Measurements from ENCODE around the gene RHBDD1.
"Not testable (repeated sequence)": the region's sequence is repeated elsewhere in the genome, so short reads cannot be mapped to it uniquely, and the experiment has no call there.

RHBDD1 gene

DNA sequence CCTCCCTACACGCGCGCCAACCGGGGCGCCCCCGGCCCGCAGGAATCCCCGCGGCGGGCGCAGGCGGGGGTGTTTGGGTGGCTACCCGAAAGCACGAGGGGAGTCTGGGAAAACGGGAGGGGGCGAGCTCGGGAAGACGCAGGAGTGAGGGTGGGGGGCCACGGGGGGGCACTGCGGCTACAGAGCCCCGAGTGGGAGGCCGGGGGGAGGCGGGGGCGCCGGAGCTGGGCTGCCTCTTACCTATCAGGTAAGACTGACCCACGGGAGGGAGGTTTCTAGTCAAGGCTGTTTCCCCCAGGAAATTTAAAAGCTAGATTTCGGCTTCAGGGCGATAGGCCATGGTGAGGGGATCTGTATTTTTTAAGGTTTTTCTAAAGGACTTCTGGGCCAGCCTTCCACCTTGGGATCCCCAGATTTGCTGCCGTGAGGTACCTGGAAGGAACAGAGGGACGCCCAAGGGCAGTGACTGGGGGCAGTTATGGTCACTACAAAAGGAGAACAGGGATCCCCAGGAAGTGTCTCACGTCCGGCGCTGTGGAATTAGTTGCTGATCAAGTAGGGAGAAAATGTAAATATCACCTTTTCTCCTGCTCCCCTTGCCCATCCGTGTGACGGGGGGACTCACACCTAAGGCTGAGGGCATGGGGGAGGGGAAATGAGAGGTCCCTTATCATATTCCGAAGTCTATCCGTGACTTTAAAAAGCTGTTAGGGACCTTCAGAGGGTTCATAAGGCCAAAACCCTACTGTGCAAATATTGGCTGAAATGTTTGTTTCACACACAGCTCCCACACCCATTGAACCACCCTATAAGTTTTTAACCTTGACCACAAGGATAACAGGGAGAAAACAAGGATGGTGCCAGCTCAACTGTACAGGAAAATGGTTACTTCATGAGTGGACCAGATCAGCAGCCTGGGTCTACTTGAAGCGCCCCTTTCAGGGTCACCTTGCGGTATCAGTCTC, 35.6 kb upstream of the RHBDD1 start:
- DNase-seq, result no peak

DNA sequence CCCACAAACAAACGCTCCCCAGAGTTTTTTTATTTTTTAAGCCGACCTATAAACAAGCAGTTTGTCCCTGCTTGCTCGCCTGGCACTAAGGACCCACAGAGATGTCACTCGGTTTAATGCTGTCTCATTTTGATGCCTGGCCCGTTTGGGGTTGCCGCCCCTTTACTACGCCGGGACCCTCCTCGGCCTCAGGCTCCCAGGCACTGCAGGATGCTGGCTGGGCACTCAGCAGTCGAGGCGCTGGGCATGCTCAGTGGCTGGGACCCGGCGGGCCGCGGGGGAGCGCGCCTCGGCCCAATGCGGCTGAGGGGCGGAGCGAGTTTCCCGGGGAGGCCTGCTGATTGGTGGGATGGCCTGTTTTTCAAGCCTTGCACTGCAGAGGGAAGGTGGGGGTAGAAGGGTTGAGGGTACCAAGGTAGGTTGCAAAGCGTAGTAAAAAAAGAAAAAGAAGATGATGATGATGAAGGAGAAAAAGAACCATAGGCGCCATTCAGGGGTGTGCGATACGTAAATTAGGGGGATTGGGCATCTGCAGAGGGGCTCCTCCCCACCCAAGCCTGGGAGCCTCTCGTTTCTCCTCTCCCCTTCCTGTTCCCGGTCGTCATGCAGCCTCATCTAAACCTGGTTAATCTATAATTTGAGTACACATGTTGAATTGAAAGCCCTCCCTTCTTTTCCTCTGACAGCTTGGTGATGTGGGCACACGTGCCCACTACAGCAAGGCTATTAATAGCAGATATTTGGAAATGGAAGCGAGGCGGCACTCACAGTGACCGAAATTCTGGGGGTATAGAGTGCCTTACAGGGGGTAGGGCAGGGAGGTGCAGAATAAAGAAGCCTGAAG, 34.7 kb upstream of the RHBDD1 start:
- DNase-seq, result peak; percentile 87

DNA sequence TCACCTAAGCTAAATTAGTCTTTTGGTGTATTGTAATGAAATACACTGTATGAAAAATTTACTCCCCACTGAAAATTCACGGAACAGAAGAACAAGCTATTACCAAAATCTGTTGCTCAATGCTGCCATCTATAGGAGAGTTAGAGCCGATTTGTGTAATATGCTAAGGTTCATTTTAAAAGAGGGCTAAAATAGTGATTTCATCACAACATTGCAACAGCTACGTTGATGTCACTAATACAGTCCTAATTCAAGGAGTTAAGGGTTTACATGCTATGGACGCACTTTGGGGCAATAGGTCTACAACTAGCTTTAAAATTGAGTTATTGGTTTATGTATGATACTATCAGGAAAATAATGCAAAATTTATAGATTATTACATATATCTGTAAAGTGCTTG, 33.3 kb upstream of the RHBDD1 start:
- peak; percentile 68 for DNase-seq

DNA sequence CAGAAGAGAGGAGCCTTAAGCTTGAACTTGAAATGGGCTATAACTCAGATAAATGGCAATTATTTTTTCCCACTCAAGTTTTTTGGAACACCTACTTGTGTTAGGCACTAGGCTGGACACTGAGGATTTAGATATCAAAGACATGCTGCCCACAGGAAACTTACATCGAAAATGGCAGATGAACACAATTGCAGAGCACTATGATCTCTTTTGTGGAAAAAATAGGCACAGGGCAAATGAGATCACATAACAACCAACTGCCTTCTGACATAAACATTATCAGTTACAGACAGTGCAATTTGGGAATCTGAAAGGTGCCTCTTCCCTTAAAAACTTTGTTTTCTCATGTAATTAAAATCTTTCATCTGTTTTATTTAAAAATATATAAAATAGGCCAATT, 32.4 kb upstream of the RHBDD1 start:
- no peak for DNase-seq

DNA sequence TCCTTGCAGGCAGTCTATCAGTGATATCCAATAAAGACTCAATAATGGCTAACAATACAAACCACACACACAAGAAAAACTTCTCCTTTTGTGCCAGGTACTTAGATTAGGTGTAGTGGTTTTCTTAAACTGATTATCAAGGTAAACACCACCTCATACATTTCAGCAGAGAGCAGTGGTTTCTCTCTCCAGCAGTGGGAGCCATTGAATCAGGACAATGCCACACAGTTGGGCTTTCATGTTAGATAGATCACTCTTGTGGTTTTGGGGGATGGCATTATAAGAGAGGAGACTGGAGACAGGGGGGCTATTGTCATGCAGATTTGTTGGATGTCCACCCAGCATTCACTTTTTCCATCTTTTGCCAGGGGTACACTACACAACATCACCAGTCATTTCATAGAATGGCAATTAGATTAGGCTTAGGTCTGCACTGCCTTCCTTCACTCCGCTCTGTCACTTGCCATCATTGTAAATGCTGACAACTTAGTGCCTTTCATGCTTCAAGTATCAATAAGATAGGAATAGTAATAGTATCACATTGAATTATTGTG, 22.6 kb upstream of the RHBDD1 start:
- DNase-seq, result no peak

DNA sequence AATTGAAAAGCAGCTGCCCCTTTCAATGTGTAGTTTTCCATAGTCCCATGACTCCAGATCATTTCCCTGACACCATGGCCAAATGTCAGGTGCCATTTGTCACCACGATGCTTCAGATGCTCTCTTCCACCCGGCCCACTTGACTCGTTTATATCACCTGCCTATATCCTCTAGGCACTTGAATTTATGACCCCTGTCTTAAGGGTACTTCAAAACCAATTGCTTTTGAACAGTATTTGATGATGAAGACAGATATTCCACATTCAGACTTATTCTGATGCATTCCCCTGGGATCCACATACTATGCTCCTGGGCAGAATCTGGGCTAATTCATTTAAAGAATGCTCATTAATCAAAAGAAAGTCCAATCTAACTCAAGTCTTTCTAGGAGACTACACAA, 16.9 kb upstream of the RHBDD1 start:
- DNase-seq, result no peak

- no peak for DNase-seq
These were observed 10.8 kb upstream of the RHBDD1 start for GRCh38 chr2:226825056-226825455.

DNA sequence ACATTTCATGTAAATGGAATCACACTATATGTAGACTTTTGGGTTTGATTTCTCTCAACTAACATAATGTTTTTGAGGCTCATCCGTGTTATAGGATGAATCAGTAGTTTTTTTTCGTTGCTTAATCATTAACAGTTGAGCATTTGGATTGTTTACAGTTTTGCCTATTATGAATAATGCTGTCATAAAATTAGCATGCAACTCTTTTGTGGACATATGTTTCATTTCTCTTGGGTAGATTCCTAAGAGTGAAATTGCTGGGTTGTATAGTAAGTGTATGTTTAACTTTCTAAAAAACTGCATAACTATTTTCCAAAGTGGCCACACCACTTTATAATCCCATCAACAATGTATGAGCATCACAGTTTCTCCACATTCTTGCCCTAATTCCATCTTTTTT, 7.7 kb upstream of the RHBDD1 start:
- DNase-seq, result no peak

DNA sequence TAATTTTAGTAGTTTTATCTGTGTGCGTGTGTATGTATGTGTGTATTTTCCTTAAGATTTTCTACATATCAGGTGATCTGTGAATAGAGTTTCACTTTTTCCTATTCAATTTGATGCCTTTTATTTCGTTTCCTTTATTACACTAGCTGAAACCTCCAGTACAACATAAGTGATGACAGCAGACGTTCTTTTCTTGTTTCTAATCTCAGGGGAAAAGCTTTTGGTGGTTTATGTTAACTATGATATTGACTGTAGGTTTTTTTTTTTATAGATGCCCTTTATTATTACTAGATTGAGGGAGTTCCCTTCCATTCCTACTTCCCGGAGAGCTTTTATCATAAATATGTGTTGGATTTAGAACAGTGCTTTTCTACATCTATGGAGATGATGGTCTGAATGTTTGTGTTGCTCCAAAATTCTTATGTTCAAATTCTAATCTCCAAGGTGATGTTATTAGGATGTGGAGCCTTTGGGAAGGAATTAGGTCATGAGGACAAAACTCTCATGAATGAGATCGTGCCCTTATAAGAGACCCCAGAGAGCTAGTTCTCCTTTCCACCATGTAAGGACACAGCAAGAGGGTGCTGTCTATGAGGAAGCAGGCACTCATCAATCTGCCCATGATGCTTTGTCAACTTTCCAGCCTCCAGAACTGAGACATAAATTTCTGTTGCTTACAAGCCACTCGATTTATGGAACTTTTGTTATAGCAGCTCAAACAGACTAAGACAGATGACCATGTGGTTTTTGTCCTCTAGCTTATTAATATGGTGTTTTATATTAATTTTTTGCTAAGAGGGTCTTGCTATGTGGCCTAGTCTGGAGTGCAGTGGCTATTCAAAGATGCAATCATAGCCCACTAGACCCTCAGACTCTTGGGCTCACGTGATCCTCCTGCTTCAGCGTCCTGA, 5.9 kb upstream of the RHBDD1 start:
- DNase-seq, result no peak

DNA sequence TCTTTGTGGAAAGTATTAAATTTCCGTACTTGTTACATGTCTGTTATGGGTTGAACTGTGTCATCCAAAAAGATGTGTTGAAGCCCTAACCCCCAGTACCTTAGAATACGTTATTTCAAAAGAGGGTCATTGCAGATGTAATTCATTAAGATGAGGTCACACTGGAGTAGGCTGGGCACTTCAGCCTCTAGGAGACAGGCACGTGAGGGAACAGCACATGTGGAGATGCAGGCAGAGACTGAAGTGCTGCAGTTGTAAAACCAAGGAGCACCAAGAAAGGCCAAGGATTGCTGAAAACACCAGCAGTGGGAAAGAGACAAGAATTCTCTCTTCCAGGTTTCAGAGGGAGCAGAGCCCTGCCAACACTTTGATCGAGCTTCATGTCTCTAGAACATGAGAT, 4.6 kb upstream of the RHBDD1 start:
- no peak for DNase-seq

GRCh38 chr2:226832061-226832460, 3.8 kb upstream of the RHBDD1 start:
- DNase-seq, result no peak

DNA sequence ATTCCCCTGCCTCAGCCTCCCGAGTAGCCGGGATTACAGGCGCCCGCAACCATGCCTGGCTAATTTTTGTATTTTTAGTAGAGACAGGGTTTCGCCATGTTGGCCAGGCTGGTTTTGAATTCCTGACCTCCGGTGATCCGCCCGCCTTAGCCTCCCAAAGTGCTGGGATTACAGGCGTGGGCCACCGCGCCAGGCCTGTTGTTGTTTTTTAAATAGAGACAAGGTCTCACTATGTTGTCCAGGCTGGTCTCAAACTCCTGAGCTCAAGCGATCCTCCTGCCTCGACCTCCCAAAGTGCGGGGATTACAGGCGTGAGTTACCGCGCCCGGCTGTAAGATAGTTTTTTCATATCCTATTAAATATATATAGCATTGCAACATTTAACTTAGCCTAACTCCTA, 974 bp upstream of the RHBDD1 start:
- DNase-seq, result not testable (repeated sequence)

- DNase-seq, result no peak
These were observed 446 bp upstream of the RHBDD1 start for GRCh38 chr2:226835420-226835795.

GRCh38 chr2:226836548-226836885, 663 bp downstream of the RHBDD1 start:
- no peak for DNase-seq

DNA sequence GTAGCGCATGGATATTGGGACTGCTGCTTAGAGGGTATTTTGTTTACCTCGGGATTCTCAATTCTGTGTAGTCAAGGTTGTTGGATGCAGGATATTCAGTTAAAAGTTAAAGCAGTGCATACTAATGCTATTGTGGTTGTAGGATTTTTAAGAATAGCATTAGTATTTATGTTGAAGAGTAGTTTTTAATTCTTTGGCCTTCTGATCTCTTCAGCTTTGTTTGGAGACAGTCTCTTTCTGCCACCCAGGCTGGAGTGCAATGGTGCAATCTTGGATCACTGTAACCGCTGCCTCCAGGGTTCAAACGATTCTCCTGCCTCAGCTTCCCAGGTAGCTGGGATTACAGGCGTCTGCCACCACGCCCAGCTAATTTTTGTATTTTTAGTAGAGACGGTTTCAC, 1.5 kb downstream of the RHBDD1 start:
- DNase-seq, result no peak

DNA sequence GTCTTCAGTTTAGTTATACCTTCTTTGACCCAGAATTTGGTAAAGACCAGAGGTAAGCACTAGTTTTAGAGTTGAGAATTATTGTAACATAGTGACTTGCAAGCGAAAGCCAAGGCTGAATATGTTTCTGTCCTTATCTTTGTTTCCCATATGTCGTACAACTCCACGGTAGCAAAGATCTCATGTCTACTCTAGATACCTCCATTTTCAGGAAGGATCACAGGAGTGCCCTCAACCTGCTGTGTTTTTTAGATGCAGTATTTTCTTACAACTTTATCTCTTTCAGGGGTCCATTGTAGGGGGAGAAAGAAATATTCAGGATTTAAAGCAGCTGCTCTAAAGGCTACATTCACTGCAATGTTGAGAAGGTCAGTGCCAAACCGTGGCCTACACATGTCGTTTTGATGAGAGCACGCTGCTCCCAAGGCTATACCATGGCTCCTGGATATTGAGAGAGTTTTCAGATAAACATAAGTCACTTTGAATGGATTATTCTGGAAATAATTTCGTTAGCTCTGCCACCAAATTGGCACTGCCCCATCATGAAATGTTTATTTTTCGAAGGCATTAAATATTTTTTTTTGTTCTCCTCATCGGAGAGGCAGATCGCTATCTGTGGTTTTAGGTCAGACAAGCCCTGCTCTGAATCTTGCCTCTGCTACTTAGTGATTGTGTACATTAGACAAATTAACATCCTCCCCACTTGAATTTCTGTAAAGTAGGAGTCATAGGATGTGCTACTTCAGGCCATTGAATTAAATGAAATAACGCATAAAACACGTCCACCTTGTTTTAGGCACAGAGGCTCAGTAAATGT, 2.1 kb downstream of the RHBDD1 start:
- no peak for DNase-seq

DNA sequence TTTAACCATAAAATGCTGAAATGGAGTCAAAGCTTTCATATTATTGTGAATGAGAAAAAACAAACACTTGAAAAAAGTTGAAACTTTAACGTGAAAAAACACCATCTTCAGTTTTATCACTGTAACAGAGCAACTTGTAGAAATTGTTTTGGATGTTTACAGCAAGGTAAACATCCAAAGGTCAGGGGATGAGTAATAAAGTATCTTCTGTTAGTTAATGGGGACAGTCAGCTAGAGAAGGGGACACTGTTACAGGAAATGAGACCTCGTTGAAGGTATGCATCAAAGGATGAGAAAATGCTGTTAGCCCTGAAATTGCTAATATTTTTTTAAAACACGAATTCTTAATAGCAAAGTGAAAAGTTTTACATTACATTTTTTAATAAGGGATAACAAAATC, 2.9 kb downstream of the RHBDD1 start:
- no peak for DNase-seq

GRCh38 chr2:226839161-226839560, 3.3 kb downstream of the RHBDD1 start:
- no peak for DNase-seq

- no peak for DNase-seq
These were observed 4.1 kb downstream of the RHBDD1 start for GRCh38 chr2:226839951-226840350.

DNA sequence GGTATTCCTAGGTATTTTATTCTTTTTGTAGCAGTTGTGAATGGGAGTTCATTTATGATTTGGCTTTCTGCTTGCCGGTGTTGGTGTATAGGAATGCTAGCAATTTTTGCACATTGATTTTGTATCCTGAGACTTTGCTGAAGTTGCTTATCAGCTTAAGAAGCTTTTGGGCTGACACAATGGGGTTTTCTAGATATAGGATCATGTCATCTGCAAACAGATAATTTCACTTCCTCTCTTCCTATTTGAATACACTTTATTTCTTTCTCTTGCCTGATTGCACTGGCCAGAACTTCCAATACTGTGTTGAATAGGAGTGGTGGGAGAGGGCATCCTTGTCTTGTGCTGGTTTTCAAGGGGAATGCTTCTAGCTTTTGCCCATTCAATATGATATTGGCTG, 7.1 kb downstream of the RHBDD1 start:
- not testable (repeated sequence) for DNase-seq

- no peak for DNase-seq
These were observed 9.7 kb downstream of the RHBDD1 start for GRCh38 chr2:226845386-226846116.
